NCI-H2107 treated with DMSO at 0.1 percent for 48 hours (cell line): ENCODE data around the gene BIRC7.

Experiments used
- DNase-seq: peaks from one replicate; lab custom pipeline; 2025; ENCODE audit not compliant: unreplicated experiment; lab: John Stamatoyannopoulos, UW

Gene BIRC7

GRCh38 chr20:63224412-63225081 is 11.2 kb upstream of the BIRC7 start:
- no peak for DNase-seq

GRCh38 chr20:63225082-63225454 is 10.6 kb upstream of the BIRC7 start:
- DNase-seq = peak; percentile 54

GRCh38 chr20:63226042-63226943 is 9.4 kb upstream of the BIRC7 start:
- DNase-seq = no peak

GRCh38 chr20:63227260-63227659 is 8.4 kb upstream of the BIRC7 start:
- DNase-seq = no peak

- no peak for DNase-seq
These were observed 6.9 kb upstream of the BIRC7 start for GRCh38 chr20:63228806-63229205.

GRCh38 chr20:63230800-63231268 is 4.9 kb upstream of the BIRC7 start:
- DNase-seq = no peak

GRCh38 chr20:63232235-63233060 is 3.3 kb upstream of the BIRC7 start:
- DNase-seq = no peak

- DNase-seq = no peak
These were observed 2.7 kb upstream of the BIRC7 start for GRCh38 chr20:63233061-63233344.

- no peak for DNase-seq
These were observed 1.8 kb upstream of the BIRC7 start for GRCh38 chr20:63233924-63234323.

- no peak for DNase-seq
These were observed 859 bp upstream of the BIRC7 start for GRCh38 chr20:63234693-63235398.

- DNase-seq = no peak
These were observed 572 bp downstream of the BIRC7 start for GRCh38 chr20:63236116-63236837.

- DNase-seq = no peak
These were observed 2.3 kb downstream of the BIRC7 start for GRCh38 chr20:63238031-63238430.

- DNase-seq = no peak
These were observed 2.9 kb downstream of the BIRC7 start for GRCh38 chr20:63238514-63239125.

- DNase-seq = no peak
These were observed 3.7 kb downstream of the BIRC7 start for GRCh38 chr20:63239431-63239830.

GRCh38 chr20:63240004-63240403 is 4.3 kb downstream of the BIRC7 start:
- DNase-seq = no peak

GRCh38 chr20:63241272-63241671 is 5.6 kb downstream of the BIRC7 start:
- DNase-seq = no peak

- DNase-seq = no peak
These were observed 7.0 kb downstream of the BIRC7 start for GRCh38 chr20:63242736-63243135.

GRCh38 chr20:63243604-63244247 is 8.0 kb downstream of the BIRC7 start:
- DNase-seq = no peak

GRCh38 chr20:63244468-63244867 is 8.8 kb downstream of the BIRC7 start:
- DNase-seq = no peak
